ENCODE measurements around the gene LRRK2. TPM values are rescaled to one million over a fixed set of nuclear protein-coding genes. Genes with fewer than 3 reads are reported as not detected.

The LRRK2 gene
- total RNA-seq, 1 experiment from 2014 or later: 0.26 TPM

DNA sequence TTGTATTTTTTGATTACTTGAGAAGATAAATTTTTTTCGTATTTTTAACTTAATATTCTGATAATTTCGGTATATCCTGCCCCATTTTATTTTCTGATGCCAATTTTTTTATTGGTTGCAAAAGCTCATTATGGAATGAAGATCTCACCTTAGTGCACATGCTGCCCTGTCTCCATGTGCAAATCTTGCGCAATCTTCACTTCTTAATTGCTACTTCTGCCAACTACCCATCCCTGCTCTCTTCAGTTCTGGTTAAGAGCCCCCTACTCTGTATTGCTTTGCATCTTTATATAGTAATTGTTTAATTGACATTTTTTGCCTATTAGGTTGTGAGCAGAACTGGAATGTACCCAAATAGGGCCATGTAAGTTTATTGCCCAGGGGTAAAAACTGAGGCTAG is 20.5 kb upstream of the LRRK2 start:
- intact Hi-C loops (cut with micrococcal nuclease; ENCODE audit: unreplicated experiment): no loop called here
- H3K4me3 ChIP-seq: no peak overlapping the region
- no peaks in the 10 kb centered on the region for H3F3A ChIP-seq (ENCODE audit: insufficient read depth, low read depth)
- H3K27me3 ChIP-seq (ENCODE audit: insufficient read depth, low read depth): no peaks in the 10 kb centered on the region
- no peaks in the 10 kb centered on the region for H3K79me2 ChIP-seq (ENCODE audit: low read depth)
- no peak overlapping the region for H2AFZ ChIP-seq
- H3K9me2 ChIP-seq (ENCODE audit: insufficient read depth): no peaks in the 10 kb centered on the region
- no peak overlapping the region for H3K4me2 ChIP-seq
- H4K20me1 ChIP-seq (ENCODE audit: insufficient read depth): no peaks in the 10 kb centered on the region
- no peaks in the 10 kb centered on the region for H3K36me3 ChIP-seq (ENCODE audit: low read depth)
- ChIA-PET POLR2A (ENCODE audit: unreplicated experiment) (interaction anchor here (0.6 kb wide), 1 partner anchor 1142 kb away, joined by 3 read pairs; no protein-coding TSS in a partner anchor), CTCF (no interaction called here)
- H3K4me1 ChIP-seq (replicated peaks; ENCODE audit: insufficient read depth): no peaks in the 10 kb centered on the region
- no peaks in the 10 kb centered on the region; the same call in none of the 2 replicates for H3K9me3 ChIP-seq (ENCODE audit: insufficient read depth, low read depth)
- no peak for DNase-seq
- TF ChIP-seq EZH2 (IDR thresholded peaks at IDR 0.05; ENCODE audit: low read depth): no peak
- TF ChIP-seq, protein P1, sequence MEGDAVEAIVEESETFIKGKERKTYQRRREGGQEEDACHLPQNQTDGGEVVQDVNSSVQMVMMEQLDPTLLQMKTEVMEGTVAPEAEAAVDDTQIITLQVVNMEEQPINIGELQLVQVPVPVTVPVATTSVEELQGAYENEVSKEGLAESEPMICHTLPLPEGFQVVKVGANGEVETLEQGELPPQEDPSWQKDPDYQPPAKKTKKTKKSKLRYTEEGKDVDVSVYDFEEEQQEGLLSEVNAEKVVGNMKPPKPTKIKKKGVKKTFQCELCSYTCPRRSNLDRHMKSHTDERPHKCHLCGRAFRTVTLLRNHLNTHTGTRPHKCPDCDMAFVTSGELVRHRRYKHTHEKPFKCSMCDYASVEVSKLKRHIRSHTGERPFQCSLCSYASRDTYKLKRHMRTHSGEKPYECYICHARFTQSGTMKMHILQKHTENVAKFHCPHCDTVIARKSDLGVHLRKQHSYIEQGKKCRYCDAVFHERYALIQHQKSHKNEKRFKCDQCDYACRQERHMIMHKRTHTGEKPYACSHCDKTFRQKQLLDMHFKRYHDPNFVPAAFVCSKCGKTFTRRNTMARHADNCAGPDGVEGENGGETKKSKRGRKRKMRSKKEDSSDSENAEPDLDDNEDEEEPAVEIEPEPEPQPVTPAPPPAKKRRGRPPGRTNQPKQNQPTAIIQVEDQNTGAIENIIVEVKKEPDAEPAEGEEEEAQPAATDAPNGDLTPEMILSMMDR (conservative IDR thresholded peaks at IDR 0.05): no peak
- no TSS peak for BruUV-seq (replicated peaks)
- no peak overlapping the region for H3K27ac ChIP-seq

DNA sequence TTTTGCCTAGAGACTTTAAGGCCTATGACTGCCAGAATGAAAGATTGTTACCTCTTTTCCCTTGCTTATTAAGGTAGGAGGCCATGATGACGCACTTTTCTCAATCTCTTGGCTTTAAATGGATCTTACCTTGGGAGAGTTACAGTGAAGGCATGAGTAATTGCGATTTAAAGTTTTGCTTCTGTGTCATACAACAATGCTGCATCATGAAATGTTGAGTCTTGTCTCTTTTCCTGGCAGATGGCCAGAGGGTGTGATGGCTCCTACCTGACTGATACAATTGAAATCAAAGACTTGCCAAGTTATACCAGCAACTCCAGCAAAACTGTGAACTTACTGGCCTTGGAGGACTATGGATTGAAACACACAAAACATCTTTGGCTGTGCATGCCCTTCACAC is 17.2 kb upstream of the LRRK2 start:
- no peak for DNase-seq

DNA sequence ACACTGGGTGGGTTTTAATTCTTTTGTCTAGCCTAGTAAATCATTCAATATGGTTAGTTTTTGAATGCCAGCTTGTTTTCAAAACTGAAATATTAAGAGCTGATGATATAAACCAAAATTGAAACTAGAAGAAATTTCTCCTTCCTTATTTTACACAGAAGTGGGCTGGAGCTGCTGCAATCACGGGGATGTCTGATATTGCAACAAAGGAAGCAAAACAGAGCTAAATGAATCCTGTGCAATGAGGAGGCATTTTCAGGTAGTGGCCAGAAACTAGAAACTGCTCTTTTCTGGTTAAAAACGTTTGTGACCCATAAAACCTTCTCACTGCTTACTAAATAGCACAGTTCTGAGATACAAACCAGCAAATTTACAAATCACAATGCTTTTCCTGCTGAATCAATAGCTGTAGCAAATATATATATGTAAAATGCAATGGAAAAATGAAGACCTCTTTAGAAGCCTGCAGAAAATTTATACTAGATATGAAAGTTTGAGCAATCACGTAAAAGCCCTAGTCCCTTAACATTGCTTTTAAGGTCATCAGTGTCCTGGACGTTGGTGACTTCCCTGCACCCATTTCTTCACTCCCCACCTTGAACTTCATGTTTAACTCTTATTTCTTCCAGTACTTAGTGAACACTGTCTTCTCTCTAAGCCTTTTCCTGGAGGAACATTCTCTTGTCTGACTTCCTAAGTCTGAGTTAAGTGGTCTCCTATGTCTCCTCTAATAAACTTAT is 15.9 kb upstream of the LRRK2 start:
- no peak for DNase-seq
- 0 out of 2 replicates have a peak overlapping the region, but pooled peaks have one; percentile 39 for H2AFZ ChIP-seq
- H4K20me1 ChIP-seq (ENCODE audit: insufficient read depth): no peaks in the 10 kb centered on the region
- intact Hi-C loops (cut with micrococcal nuclease; ENCODE audit: unreplicated experiment): no loop called here
- no peaks in the 10 kb centered on the region for H3K4me1 ChIP-seq (replicated peaks; ENCODE audit: insufficient read depth)
- TF ChIP-seq EZH2 (IDR thresholded peaks at IDR 0.05; ENCODE audit: low read depth): no peak
- TF ChIP-seq, protein P1 (conservative IDR thresholded peaks at IDR 0.05): no peak
- CTCF ChIA-PET: no interaction called here
- H3F3A ChIP-seq (ENCODE audit: insufficient read depth, low read depth): no peaks in the 10 kb centered on the region
- H3K79me2 ChIP-seq (ENCODE audit: low read depth): no peaks in the 10 kb centered on the region
- no peaks in the 10 kb centered on the region for H3K9me2 ChIP-seq (ENCODE audit: insufficient read depth)
- no TSS peak for BruUV-seq (replicated peaks)
- no peak overlapping the region for H3K4me3 ChIP-seq
- no peak overlapping the region for H3K4me2 ChIP-seq
- no peak overlapping the region for H3K27ac ChIP-seq
- H3K9me3 ChIP-seq (ENCODE audit: insufficient read depth, low read depth): no peaks in the 10 kb centered on the region; the same call in 1 of the 2 replicates
- no peaks in the 10 kb centered on the region for H3K27me3 ChIP-seq (ENCODE audit: insufficient read depth, low read depth)
- H3K36me3 ChIP-seq (ENCODE audit: low read depth): no peaks in the 10 kb centered on the region
- POLR2A ChIA-PET (ENCODE audit: unreplicated experiment): no interaction called here

More for the DNA sequence above, 17.2 kb upstream of the LRRK2 start:
- no peaks in the 10 kb centered on the region for H3K9me2 ChIP-seq (ENCODE audit: insufficient read depth)
- no peaks in the 10 kb centered on the region for H3K79me2 ChIP-seq (ENCODE audit: low read depth)
- no peaks in the 10 kb centered on the region for H3K4me1 ChIP-seq (replicated peaks; ENCODE audit: insufficient read depth)
- no peaks in the 10 kb centered on the region for H4K20me1 ChIP-seq (ENCODE audit: insufficient read depth)
- H3F3A ChIP-seq (ENCODE audit: insufficient read depth, low read depth): no peaks in the 10 kb centered on the region
- ChIA-PET CTCF (no interaction called here), POLR2A (ENCODE audit: unreplicated experiment) (no interaction called here)
- intact Hi-C loops (cut with micrococcal nuclease; ENCODE audit: unreplicated experiment): no loop called here
- TF ChIP-seq, protein P1 (conservative IDR thresholded peaks at IDR 0.05): no peak
- H3K27me3 ChIP-seq (ENCODE audit: insufficient read depth, low read depth): no peaks in the 10 kb centered on the region
- no peaks in the 10 kb centered on the region for H3K36me3 ChIP-seq (ENCODE audit: low read depth)
- no peak overlapping the region for H3K4me3 ChIP-seq
- H3K27ac ChIP-seq: no peak overlapping the region
- H3K9me3 ChIP-seq (ENCODE audit: insufficient read depth, low read depth): no peaks in the 10 kb centered on the region; the same call in 1 of the 2 replicates
- no peak overlapping the region for H3K4me2 ChIP-seq
- BruUV-seq (replicated peaks): no TSS peak
- no peak overlapping the region for H2AFZ ChIP-seq
